GM12872 (cell line): ENCODE data around the gene ADRA1B.

Experiments
- CTCF ChIP-seq: IDR thresholded peaks from 3 replicates; pipeline ENCODE4 v1.5.1; 2011; ENCODE audit warnings: low read depth, mild to moderate bottlenecking, low read length, moderate library complexity; ENCODE audit not compliant: insufficient read depth

ADRA1B gene

GRCh38 chr5:159972538-159973362, 56.5 kb downstream of the ADRA1B start:
- no peak for TF ChIP-seq CTCF

GRCh38 chr5:159975462-159976019, 59.3 kb downstream of the ADRA1B start:
- TF ChIP-seq CTCF, result no peak

- no peak for TF ChIP-seq CTCF
Measured at GRCh38 chr5:159976921-159977320, 60.6 kb downstream of the ADRA1B start.

GRCh38 chr5:159978358-159978757, 62.1 kb downstream of the ADRA1B start:
- no peak for TF ChIP-seq CTCF

GRCh38 chr5:159982421-159983173, 66.3 kb downstream of the ADRA1B start:
- TF ChIP-seq CTCF, result no peak

GRCh38 chr5:159987031-159987674, 70.9 kb downstream of the ADRA1B start:
- peak; percentile 79 for TF ChIP-seq CTCF

- no peak for TF ChIP-seq CTCF
Measured at GRCh38 chr5:159990506-159990905, 74.2 kb downstream of the ADRA1B start.
